H1 (cell line): ENCODE measurements around the gene ORAI3. TPM values are rescaled to one million over a fixed set of nuclear protein-coding genes. Genes with fewer than 3 reads are reported as not detected.

Experiments
- ASH2L ChIP-seq: fragments of 200-600, 300-600 bp; sonication (generic); IDR thresholded peaks from one replicate; pipeline ENCODE4 v1.7.1; 2017; ENCODE audit warnings: low read length
- HDAC2 ChIP-seq, 2 experiments: fragments of 300-600 bp in 1 of 2; sonication (generic) in 1 of 2; IDR thresholded peaks; 2 replicates each; pipeline ENCODE4 v1.6.1; 2011 to 2012; ENCODE audit warnings: low read depth in 2 of 2, low read length in 2 of 2, mild to moderate bottlenecking in 2 of 2, moderate library complexity in 2 of 2, borderline replicate concordance in 1 of 2, inconsistent platforms in 1 of 2
- NRF1 ChIP-seq: IDR thresholded peaks from 2 replicates; pipeline ENCODE4 v1.6.1; 2011; ENCODE audit warnings: mild to moderate bottlenecking, low read depth, low read length, improper control_type of control experiment
- RBBP5 ChIP-seq: IDR thresholded peaks from 2 replicates; pipeline ENCODE4 v1.7.1; 2012; ENCODE audit warnings: low read depth, mild to moderate bottlenecking, inconsistent platforms, low read length, moderate library complexity, borderline replicate concordance
- SP4 ChIP-seq: IDR thresholded peaks from 2 replicates; pipeline ENCODE4 v1.6.1; 2012; ENCODE audit warnings: low read length, inconsistent platforms
- TAF7 ChIP-seq: optimal IDR thresholded peaks from 2 replicates; pipeline ENCODE3; 2011; ENCODE audit warnings: low read depth, mild to moderate bottlenecking, inconsistent platforms, low read length, moderate library complexity, borderline replicate concordance
- TBP ChIP-seq: IDR thresholded peaks from 2 replicates; pipeline ENCODE4 v1.6.1; 2011; ENCODE audit warnings: low read depth, low read length, improper control_type of control experiment
- polyA plus RNA-seq, 7 experiments: library from polyadenylated mRNA; depleted of rRNA in 3 of 7; stranded (reverse) in 5 of 7; unstranded in 2 of 7; fragments of >200 nt in 5 of 7; fragments of 200-250 nt in 2 of 7; gene quantifications; 1 replicate in 5 of 7; 2 replicates in 1 of 7; 4 replicates in 1 of 7; pipeline versions ENCODE4 v1.2.1 to v1.2.3, GENCODE V29; 2011 to 2013; ENCODE audit warnings: missing spikeins in 2 of 7, mixed read lengths in 2 of 7
- total RNA-seq: library from RNA; stranded (reverse); fragmentation: NEBNext Ultra II Directional; extraction: Animal tissue kit (Norgen Biotek cat#: 25700); gene quantifications from 2 replicates; pipeline ENCODE4 v1.2.1, GENCODE V29; 2021

The ORAI3 gene
- total and polyA plus RNA-seq, 2 of the 8 experiments (the other 6 are each of a cell fraction or from before 2014, with no cell fraction given) = 8.7 to 24.5 TPM

GRCh38 chr16:30996985-30997724 lies 48.3 kb downstream of the ORAI3 start (continued):
- no peak for TF ChIP-seq TAF7
- 0 out of 4 replicates have a peak, but pooled peaks of 1 of the 2 experiments have one; percentile 43 for TF ChIP-seq HDAC2 (IDR thresholded peaks at IDR 0.05; ENCODE audit: borderline replicate concordance in 1 of 2, low read depth in 2 of 2, low read length in 2 of 2)
- no peak for TF ChIP-seq ASH2L
- peak; percentile 58; the same call in 1 of the 2 replicates for TF ChIP-seq TBP
- no peak for TF ChIP-seq SP4
- TF ChIP-seq NRF1 = peak; percentile 31; the same call in 1 of the 2 replicates
- peak; percentile 17; the same call in 1 of the 2 replicates for TF ChIP-seq RBBP5
- TF ChIP-seq, all 59 proteins: peak for 9
